ENCODE results near the gene ZCCHC4. TPM values are rescaled to one million over a fixed set of nuclear protein-coding genes. Genes with fewer than 3 reads are reported as not detected.

Gene ZCCHC4
- total RNA-seq, 2 donors from 2014 or later = 9.4 to 17.1 TPM

DNA sequence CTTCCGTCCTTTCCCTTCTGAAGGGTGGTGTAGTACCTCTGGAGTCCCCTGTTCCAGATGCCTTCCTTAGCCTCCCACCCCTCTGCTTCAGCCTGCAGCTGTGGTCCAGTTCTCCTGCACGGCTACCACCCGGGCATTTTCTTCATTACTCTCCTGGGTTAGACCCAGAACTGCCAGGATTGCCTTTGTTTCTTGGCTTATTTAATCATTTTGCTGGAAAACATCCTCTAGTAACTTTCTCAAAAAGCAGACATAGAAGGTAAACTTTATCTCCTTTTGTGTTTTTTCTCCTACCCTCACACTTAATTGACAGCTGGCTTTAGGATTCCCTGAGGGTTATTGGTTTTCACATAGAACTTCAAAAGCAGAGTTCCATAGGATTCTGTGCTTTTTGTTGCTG is 84.7 kb downstream of the ZCCHC4 start:
- DNase-seq (ENCODE audit: low spot score) = no peak
- Histone ChIP-seq H3K27ac (no peak overlapping the region), H3K36me3 (peaks cover 0 to 5% of the 10 kb centered on the region in 2 donors), H3K27me3 (replicated peaks; ENCODE audit: insufficient read depth) (no peaks in the 10 kb centered on the region), H3K9me3 (no peaks in the 10 kb centered on the region), H3K4me3 (no peak overlapping the region), H3K4me1 (replicated peaks) (no peaks in the 10 kb centered on the region)
- intact Hi-C loops (cut with DNase I) = no loop called here
- TF ChIP-seq POLR2A (IDR thresholded peaks at IDR 0.05) = no peak
- TF ChIP-seq POLR2AphosphoS5 (IDR thresholded peaks at IDR 0.05) = no peak
- TF ChIP-seq, protein P1, sequence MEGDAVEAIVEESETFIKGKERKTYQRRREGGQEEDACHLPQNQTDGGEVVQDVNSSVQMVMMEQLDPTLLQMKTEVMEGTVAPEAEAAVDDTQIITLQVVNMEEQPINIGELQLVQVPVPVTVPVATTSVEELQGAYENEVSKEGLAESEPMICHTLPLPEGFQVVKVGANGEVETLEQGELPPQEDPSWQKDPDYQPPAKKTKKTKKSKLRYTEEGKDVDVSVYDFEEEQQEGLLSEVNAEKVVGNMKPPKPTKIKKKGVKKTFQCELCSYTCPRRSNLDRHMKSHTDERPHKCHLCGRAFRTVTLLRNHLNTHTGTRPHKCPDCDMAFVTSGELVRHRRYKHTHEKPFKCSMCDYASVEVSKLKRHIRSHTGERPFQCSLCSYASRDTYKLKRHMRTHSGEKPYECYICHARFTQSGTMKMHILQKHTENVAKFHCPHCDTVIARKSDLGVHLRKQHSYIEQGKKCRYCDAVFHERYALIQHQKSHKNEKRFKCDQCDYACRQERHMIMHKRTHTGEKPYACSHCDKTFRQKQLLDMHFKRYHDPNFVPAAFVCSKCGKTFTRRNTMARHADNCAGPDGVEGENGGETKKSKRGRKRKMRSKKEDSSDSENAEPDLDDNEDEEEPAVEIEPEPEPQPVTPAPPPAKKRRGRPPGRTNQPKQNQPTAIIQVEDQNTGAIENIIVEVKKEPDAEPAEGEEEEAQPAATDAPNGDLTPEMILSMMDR (IDR thresholded peaks at IDR 0.05) = no peak
- 98% methylated on average over 3 of the region's 3 CpGs for WGBS

- no peaks in the 10 kb centered on the region for H3K4me1 ChIP-seq (replicated peaks)
- no peak overlapping the region for H3K4me3 ChIP-seq
- TF ChIP-seq POLR2A (IDR thresholded peaks at IDR 0.05) (no peak), POLR2AphosphoS5 (IDR thresholded peaks at IDR 0.05) (no peak)
- TF ChIP-seq, protein P1 (IDR thresholded peaks at IDR 0.05) = no peak
- no peak for DNase-seq (ENCODE audit: low spot score)
- no peaks in the 10 kb centered on the region for H3K27me3 ChIP-seq (replicated peaks; ENCODE audit: insufficient read depth)
- 89% methylated on average over 4 of the region's 4 CpGs for WGBS
- intact Hi-C loops (cut with DNase I) = no loop called here
- H3K9me3 ChIP-seq = no peaks in the 10 kb centered on the region
- peaks cover 0 to 5% of the 10 kb centered on the region in 2 donors for H3K36me3 ChIP-seq
- H3K27ac ChIP-seq = no peak overlapping the region
Observed at GRCh38 chr4:25399510-25399909, 86.9 kb downstream of the ZCCHC4 start.

- Histone ChIP-seq H3K4me1 (replicated peaks) (no peaks in the 10 kb centered on the region), H3K36me3 (peaks cover 0 to 5% of the 10 kb centered on the region in 2 donors), H3K27ac (no peak overlapping the region), H3K4me3 (no peak overlapping the region), H3K27me3 (replicated peaks; ENCODE audit: insufficient read depth) (no peaks in the 10 kb centered on the region), H3K9me3 (no peaks in the 10 kb centered on the region)
- TF ChIP-seq, protein P1 (IDR thresholded peaks at IDR 0.05) = no peak
- no peak for TF ChIP-seq POLR2A (IDR thresholded peaks at IDR 0.05)
- TF ChIP-seq POLR2AphosphoS5 (IDR thresholded peaks at IDR 0.05) = no peak
- no peak for DNase-seq (ENCODE audit: low spot score)
- intact Hi-C loops (cut with DNase I) = no loop called here
- 55% methylated on average over 3 of the region's 3 CpGs for WGBS
Observed at GRCh38 chr4:25401066-25401465, 88.5 kb downstream of the ZCCHC4 start.

- no peak overlapping the region for H3K27ac ChIP-seq
- no peak overlapping the region for H3K4me3 ChIP-seq
- H3K9me3 ChIP-seq = no peaks in the 10 kb centered on the region
- TF ChIP-seq POLR2A (IDR thresholded peaks at IDR 0.05) (no peak), POLR2AphosphoS5 (IDR thresholded peaks at IDR 0.05) (no peak)
- TF ChIP-seq, protein P1 (IDR thresholded peaks at IDR 0.05) = no peak
- H3K4me1 ChIP-seq (replicated peaks) = no peaks in the 10 kb centered on the region
- 96% methylated on average over 1 of the region's 1 CpG for WGBS
- H3K36me3 ChIP-seq = no peaks in the 10 kb centered on the region
- DNase-seq (ENCODE audit: low spot score) = no peak
- intact Hi-C loops (cut with DNase I) = no loop called here
- H3K27me3 ChIP-seq (replicated peaks; ENCODE audit: insufficient read depth) = no peaks in the 10 kb centered on the region
Observed at GRCh38 chr4:25402521-25402920, 89.9 kb downstream of the ZCCHC4 start.

DNA sequence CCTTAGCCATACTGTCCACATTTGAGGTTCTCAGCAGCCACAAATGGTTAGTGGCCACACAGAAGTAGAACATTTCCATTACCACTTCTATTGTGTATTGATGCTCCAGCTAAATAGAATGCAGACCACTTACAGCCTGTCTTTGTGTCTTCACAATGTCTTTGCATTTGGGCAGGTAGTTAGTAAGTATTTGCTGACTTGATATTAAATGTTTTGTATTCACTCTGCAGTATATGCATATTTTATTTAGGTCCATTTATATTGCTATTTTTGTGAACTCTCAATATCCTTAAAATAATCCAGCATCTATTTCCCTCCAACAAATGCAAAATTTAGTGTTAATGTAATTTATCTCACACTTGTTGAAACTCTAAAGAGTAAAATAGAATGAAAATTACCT is 91.1 kb downstream of the ZCCHC4 start:
- H3K4me3 ChIP-seq = no peak overlapping the region
- H3K27me3 ChIP-seq (replicated peaks; ENCODE audit: insufficient read depth) = no peaks in the 10 kb centered on the region
- intact Hi-C loops (cut with DNase I) = no loop called here
- no peaks in the 10 kb centered on the region for H3K4me1 ChIP-seq (replicated peaks)
- no peaks in the 10 kb centered on the region for H3K36me3 ChIP-seq
- TF ChIP-seq POLR2AphosphoS5 (IDR thresholded peaks at IDR 0.05) (no peak), POLR2A (IDR thresholded peaks at IDR 0.05) (no peak)
- TF ChIP-seq, protein P1 (IDR thresholded peaks at IDR 0.05) = no peak
- DNase-seq (ENCODE audit: low spot score) = no peak
- no peaks in the 10 kb centered on the region for H3K9me3 ChIP-seq
- H3K27ac ChIP-seq = no peak overlapping the region
